ENCODE measurements around the gene MTSS2.
"Not testable (repeated sequence)": the region's sequence is repeated elsewhere in the genome, so short reads cannot be mapped to it uniquely, and the experiment has no call there.

The MTSS2 gene

DNA sequence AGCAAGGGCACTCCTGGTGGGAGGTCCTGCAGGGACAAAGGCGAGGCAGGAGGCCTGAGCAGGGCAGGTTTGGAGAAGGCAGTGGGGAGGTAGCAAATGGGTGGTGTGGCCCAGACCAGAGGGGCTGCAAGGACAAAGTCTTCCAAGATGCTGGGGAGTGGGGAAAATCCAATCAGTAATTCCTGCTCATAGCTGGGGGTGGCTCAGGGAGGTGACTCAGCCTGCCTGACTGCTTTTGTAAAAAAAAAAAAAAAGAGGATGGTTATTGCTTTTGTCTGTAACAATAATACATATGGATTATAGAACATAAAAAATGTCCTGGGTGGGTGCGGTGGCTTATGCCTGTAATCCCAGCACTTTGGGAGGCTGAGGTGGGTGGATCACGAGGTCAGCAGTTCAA, 34.3 kb downstream of the MTSS2 start:
- no peak for DNase-seq (ENCODE audit: low spot score)

DNA sequence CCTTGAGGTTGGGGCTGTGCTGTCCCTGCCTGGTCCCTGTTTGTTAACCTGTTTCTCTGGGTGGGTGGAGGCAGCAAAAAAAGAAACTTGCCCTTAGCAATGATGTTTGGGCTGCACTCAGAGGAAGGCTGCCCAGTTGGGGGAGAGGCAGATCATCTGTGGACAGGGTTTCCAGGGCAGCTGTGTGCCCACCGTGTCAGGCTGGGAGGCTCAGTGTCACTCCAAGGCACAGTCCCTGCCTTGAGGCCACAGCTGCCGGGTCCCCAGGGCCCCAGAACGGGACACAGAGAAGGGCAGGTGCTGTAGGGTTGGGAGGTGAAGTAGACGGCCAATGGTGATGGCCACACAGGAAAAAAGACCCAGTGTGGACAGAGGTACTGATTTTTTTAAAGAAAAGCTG, 35.6 kb downstream of the MTSS2 start:
- no peak for DNase-seq (ENCODE audit: low spot score)

GRCh38 chr16:70649300-70649699, 36.6 kb downstream of the MTSS2 start:
- no peak for DNase-seq (ENCODE audit: low spot score)

DNA sequence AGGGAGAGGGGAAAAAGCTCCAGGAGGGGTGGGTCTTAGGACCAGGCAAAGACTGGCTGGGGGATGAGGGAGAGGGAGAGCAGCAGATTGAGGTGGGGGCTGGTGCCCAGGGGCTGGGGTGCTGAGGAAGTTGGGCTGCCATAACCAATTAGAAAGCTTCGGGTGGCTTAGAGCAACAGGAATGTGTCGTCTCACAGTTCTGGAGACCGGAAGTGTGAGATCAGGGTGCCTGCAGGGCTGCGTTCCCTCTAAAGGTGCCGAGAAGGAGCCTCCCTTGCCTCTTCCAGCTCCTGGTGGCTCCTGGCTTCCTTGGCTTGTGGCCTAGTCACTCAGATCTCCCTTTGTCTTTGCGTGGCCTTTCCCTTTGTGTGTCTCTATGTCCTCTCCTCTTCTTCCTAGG, 37.2 kb downstream of the MTSS2 start:
- DNase-seq (ENCODE audit: low spot score): no peak

DNA sequence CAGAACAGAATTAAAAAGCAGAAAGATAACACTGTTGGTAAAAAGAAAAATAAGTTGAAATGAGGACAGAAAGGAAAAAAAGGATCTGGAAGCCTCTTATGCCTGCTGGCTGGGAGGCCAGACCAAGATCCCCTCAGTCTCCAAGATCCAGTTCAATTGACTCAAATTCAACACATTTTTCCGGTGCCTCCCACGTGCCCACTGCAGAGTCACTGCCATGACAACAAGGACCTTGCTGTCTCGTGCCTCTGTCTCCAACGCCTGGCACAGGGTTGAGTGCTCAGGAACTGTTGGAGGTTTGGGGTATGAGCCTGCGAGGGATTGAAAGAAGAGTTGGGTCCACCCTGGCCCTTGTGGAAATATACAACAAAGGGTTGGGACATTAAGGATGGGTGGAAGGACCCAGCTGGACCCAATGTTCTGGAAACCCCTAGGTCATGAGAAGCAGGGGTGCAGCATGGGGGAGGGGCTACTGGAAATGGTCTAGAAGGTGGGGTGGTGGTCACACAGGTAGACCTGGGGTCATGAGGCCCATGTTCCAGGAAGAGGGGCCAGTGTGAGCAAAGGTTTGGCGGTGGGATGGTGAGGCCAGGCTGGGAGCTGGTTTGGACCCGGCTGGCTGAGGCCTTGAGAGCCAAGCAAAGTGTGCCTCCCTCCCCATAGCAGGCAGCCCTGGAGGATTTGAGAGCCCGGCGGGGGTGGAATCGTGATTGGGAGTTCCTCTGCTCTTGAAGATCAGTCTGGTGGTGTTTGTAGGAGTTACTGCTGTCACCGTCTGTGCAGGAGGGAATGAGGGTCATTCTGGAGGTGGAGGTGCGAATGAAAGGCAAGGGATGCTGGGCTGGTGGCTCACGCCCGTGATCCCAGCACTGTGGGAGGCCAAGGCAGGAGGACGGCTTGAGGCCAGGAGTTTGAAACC, 38.2 kb downstream of the MTSS2 start:
- no peak for DNase-seq (ENCODE audit: low spot score)

DNA sequence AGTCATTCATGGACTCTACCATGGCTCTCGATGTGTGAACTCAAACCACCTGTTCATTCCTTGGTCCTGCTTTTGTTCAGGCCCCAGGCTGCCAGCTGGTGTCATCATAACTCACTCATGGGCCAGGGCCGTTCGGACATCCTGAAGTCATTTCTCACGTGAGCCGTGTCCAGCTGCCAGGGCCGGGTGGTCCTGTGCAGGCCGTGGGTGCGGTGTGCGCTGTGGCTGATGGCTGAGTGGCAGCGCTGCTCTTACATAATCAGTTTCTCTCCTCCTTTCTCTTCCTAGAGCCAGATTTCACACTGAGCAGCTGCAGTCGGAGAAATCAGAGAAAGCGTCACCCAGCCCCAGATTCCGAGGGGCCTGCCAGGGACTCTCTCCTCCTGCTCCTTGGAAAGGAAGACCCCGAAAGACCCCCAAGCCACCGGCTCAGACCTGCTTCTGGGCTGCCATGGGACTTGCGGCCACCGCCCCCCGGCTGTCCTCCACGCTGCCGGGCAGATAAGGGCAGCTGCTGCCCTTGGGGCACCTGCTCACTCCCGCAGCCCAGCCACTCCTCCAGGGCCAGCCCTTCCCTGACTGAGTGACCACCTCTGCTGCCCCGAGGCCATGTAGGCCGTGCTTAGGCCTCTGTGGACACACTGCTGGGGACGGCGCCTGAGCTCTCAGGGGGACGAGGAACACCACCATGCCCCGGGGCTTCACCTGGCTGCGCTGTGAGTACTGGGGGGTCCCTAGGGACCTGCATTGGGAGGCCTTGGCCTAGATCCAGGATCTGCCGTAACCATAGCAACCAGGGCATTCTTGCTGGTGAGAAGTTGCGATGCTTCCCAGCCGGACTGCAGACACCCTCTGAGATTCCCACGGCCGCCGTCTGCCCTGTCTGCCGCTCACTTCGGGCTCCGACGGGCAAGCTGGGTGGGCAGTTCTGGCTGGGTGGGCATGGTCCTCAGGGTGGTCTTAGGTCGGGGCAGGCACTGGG, 39.3 kb downstream of the MTSS2 start, which contains the start of gene IL34:
Gene IL34 (plus strand): TSS at position 300 of the 982 bp plus-strand sequence. CDS start 389 bp downstream, at position 689.
- no peak for DNase-seq (ENCODE audit: low spot score)

DNA sequence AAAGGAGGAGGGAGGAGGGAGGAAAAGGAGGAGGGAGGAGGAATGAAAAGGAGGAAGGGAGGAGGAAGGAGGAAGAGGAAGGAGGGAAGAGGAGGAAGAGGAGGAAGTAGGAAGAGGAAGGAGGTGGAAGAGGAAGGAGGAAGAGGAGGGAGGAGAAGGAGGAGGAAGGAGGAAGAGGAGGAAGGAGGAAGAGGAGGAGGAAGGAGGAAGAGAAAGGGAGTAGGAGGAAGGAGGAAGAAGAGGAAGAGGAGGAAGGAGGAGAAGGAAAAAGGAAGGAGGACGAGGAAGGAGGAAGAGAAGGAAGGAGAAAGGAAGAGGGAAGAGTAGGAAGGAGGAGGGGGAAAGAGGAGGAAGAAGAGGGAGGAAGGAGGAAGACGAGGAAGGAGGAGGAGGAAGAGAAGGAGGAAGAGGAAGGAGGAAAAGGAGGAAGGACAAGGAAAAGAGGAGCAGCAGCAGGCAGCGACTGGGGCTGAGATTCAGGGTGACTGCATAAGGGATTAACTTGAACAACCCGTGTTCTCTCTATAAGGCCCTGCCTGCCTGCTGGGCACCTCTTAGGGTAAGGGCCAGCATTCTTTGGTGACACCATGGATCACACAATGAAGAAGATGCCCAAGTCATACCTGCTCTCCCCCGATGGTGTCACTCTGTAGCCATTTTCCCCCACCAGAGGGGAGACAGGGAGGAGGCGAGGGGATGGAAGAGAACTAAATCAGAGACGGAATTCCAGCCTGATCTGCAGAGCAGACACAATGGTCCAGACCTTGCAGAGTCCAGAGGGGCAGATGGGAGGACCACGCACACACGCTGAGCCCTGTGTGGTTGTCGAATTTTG, 40.9 kb downstream of the MTSS2 start:
- no peak for DNase-seq (ENCODE audit: low spot score)

DNA sequence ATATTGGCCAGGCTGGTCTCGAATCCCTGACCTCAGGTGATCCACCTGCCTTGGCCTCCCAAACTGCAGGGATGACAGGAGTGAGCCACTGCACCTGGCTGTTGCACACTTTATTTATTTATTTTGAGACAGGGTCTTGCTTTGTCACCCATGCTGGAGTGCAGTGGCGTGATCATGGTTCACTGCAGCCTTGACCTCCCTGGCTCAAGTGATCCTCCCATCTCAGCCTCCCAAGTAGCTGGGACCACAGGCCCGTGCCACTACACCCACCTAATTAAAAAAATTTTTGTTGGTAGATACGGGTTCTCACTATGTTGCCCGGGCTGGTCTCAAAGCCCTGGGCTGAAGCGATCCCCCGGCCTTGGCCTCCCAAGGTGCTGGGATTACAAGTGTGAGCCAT, 42.6 kb downstream of the MTSS2 start:
- not testable (repeated sequence) for DNase-seq (ENCODE audit: low spot score)

GRCh38 chr16:70642633-70643032, 43.2 kb downstream of the MTSS2 start:
- DNase-seq (ENCODE audit: low spot score): no peak

DNA sequence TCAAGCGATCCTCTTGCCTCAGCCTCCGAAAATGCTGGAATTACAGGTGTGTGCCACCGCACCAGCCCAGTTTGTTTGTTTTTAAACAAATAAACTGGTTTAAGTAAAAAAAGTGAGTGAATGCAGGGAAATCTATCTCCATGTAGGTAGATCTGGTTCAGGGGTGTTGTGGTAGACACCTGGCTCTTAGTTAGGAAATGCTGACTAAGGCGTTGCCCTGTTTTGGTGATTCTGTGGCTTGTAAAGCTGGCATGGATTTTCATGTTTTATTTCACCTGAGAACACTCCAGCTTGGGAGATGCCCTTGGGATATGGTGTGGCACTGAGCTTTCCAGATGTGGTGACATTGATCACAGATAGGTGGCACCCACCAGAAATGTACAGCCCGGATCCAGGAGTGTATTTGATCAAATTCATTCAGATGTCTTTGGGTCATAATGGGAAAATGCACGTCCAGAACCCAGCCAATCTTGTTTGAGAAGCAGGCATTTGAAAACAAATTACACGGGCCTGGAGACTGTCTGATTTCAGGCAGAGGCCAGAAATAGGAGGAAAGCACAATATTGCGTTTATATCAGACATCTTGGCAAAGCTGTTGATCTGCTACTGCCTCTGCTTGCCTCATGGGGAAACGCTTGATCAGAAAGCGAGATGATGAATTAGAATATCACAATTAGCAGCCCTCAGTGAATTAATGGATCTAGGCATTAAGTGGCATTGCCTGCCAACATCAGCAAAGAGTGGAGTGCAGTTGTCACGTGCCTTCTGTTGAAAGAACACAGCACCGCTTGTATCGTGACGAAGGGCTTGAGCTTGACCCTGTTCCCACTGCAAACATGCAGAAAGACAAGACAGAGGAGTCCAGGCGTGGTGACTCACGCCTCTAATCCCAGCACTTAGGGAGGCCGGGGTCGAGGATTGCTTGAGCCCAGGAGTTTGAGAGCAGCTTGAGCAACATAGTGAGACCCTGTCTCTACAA, 46.8 kb downstream of the MTSS2 start:
- no peak for DNase-seq (ENCODE audit: low spot score)

Data from RKO (cell line).